Measurements from ENCODE around the gene SMARCD3.

SMARCD3 gene

GRCh38 chr7:151206914-151207313 lies 41.6 kb downstream of the SMARCD3 start:
- peak; percentile 73 for DNase-seq

GRCh38 chr7:151205730-151206129 lies 42.8 kb downstream of the SMARCD3 start:
- no peak for DNase-seq

GRCh38 chr7:151204383-151205032 lies 44.0 kb downstream of the SMARCD3 start:
- no peak for DNase-seq

DNA sequence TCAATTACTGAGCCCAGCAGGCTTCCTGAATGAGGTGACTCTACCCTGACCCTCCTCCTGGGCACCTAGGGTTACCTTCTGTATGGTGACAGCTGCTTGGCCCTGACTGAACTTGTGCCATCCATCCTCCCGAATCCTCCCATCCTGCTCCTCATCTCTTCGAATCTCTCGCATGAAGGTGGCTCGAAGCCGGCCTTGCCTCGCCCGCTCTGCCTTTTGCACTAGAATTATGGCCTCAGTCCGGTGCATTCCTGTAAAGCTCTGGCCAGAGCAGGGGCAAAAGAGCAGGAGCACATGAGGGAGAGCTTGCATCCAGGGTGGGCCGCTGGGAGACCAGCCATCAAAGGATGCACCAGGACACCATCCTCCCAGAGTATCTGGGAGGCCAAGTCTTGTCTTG lies 45.7 kb downstream of the SMARCD3 start:
- DNase-seq: no peak

DNA sequence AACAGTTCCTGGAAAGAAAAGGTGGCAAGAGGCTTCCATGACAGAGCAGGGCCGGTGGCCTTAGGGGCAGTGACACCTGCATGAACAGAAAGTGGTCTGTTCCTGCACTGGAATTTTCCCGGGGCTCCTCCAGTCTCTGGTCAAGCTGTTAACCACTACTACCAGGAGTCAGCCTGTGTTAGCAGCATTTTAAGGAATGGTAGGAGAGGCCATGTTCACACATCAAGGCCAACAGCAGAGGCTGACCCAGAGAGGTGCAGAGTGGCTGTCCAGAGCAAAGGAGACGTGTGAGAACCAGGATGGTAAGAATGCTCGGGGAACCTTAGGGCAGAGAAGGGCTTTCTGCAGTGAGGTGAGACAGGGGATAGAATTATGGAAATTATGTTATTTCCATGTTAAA lies 46.7 kb downstream of the SMARCD3 start:
- no peak for DNase-seq

GRCh38 chr7:151201344-151201743 lies 47.1 kb downstream of the SMARCD3 start:
- DNase-seq: no peak

GRCh38 chr7:151198945-151199848 lies 49.3 kb downstream of the SMARCD3 start:
- no peak for DNase-seq

DNA sequence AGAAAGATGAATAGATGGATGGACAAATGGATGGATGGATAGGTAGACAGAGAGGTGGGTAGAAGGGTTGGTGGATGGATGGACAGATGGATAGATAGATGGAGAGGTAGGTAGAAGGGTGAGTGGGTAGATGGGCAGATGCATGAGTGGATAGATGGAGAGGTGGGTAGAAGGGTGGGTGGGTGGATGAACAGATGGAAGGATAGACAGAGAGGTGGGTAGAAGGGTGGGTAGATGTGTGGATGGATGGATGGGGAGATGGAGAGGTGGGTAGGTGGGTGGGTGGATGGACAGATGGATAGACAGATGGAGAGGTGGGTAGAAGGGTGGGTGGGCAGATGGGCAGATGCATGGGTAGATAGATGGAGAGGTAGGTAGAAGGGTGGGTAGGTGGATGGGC lies 50.6 kb downstream of the SMARCD3 start:
- DNase-seq: no peak

DNA sequence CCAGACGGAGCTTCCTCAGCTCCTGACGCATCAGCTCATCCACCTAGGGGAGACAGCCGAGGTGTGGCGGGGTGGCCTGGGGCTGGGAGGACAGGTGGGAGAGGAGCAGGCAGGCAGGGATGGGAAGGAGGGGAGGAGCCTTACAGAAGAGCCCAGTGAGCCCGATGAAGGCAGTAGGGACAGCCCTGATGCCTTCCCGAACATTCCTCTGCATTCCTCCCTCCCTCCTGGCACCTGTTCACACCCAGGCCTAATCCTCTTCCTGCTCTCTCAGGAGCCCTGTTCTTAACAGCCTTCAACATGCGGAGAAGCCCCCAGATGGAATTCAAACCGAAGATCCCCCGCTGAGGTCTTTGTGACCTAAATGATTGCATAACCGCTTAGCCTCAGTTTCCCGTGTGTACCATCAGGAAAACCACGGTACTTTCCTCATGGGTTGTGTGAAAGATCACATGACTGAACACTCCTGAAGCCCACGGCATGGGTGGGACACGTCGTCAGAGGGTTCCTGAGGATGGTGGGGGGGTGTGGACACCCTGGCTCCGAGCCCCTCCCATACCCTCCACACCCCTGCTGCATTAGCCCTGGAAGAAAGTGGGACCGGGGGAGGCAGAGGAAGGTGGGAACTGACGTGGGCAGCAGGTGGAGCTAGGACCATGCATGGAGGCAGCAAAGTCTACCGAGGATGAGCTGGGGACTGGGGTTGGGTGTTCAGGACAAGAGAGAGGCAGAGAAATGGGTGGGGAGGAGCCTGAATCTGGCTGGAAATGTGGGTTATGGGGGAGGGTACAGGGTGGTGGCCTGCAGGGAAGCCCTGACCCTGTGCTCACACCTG lies 52.7 kb downstream of the SMARCD3 start:
- no peak for DNase-seq

DNA sequence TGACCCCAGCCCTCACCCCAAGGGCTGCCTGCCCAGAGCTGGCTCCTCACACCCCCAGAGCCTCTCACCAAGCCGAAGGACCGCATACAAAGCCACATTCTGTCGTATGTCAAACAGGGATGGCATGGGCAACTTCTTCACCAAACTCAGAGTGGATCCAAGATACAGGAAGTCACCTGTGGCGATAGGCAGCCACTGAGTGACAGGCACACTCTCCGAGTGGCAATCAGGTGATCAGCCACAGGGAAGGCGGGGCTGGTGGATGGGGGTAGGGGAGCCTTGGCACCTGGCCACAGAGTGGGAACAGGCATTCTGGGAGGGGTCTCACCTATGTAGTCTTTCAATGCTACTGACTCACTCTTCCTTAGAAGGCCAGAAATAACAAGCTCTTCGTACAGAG lies 54.3 kb downstream of the SMARCD3 start:
- no peak for DNase-seq

DNA sequence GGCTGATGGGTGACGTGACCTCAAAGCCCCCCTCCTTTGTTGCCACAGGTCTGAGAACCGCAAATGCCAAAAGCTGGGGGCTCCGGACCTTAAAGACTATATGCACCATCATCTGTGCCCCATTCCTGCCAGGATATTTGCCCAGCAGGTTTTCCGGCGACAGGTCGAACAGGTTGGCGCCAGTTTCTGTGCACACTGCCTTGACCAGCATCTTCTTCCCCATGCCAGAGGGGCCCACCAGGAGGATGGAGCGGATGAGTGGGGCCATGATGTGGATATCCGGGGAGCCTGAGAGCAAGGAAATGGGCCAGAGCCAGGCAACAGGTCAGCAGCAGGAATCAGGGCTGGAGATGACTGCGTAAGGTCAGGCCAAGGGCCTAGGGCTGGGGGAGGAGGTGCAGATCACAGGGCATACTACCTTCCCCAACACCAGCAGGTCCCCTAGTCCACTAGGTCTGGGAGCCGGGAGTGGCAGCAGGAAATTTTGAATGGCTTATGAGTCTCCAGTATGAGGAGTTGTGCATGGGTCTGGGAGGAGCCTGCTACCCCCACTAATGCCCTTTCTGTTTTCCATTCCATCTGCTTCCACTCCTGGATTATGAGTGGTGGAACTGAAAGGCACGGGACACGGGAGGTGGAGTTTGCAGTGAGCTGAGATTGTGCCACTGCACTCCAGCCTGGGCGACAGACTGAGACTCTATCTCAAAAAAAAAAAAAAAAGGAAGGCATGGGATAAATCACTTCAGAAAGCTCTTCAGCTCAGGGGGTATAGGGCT lies 55.1 kb downstream of the SMARCD3 start:
- DNase-seq: no peak

DNA sequence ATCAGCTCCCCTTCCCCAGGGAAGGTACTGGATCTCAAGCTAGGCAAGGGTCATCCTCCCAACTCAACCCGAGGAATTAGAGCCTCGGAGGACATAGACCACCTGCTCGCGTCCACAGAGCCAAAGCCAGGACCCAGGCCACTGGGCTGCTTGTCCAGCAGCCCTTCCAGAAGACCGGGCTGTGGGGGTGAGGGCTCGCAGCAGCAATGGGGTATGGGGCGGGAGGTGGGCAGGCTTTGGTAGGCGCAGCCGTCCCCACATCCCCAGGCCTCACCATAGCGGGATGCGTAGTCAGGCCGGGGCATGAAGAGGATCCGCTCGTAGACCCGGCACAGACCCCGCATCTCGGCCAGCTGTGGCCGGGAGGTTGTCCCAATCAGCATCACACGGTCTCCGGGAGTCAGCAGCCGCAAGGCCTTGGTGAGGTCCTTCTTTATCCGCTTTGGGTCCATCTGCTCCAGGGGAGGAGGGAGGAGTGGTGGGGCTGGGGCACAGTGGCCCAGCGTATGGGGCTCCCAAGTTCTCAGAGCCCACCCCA lies 56.4 kb downstream of the SMARCD3 start:
- no peak for DNase-seq

- DNase-seq: no peak
Measured at GRCh38 chr7:151191544-151191943, 57.0 kb downstream of the SMARCD3 start.

DNA sequence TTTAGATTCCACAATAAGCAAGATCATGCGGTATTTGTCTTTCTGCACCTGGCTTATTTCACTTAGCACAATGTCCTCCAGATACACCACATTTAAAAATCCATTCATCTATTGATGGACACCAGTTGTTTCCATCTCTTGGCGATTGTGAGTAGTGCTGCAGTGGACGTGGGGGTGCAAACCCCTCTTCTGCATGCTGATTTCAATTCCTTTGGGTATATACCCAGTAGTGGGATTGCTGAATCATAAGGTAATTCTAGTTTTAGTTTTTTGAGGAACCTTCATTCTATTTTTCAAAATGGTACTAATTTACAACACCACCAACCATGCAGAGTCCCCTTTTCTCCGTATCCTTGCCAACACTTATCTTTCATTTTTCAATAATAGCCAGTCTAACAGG lies 59.5 kb downstream of the SMARCD3 start:
- DNase-seq: no peak

Measured in NCI-H187 treated with DMSO at 0.1 percent for 48 hours (cell line).